Measurements from ENCODE around the gene ARHGAP15. TPM values are rescaled to one million over a fixed set of nuclear protein-coding genes. Genes with fewer than 3 reads are reported as not detected.

The ARHGAP15 gene
- total RNA-seq, 2 experiments from 2014 or later = 71.3 to 72.8 TPM

DNA sequence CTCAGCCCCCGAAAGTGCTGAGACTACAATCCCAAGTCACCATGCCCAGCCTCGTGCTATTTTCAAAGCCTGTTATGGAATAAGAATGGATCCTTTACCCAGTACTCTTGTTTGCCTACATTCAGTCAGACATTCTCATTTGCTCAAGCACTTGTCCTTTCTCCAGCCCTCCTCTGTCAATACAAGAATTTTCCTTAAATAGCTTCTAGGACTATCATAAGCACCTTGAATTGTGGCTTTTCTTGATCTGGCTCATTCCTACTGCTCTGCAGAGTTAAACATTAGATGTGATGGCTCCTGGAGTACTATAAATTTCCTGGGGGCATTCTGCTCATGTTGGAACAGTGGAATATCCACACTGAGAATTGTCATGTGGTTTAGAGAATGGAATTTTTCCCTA lies 506.1 kb downstream of the ARHGAP15 start:
- intact Hi-C loops (cut with micrococcal nuclease) = no loop called here
- peaks cover 25% of the 10 kb centered on the region for H3K9me3 Mint-ChIP-seq
- CTCF ChIA-PET = no interaction called here
- peaks cover 23% of the 10 kb centered on the region for H3K4me1 Mint-ChIP-seq (ENCODE audit: low read depth)
- no peak for ATAC-seq
- no peaks in the 10 kb centered on the region for H3K27me3 Mint-ChIP-seq
- POLR2A ChIA-PET = no interaction called here
- H3K36me3 Mint-ChIP-seq (ENCODE audit: low read depth) = peaks cover 59% of the 10 kb centered on the region
- H3K4me3 Mint-ChIP-seq = no peak overlapping the region
- TF ChIP-seq, protein P1, sequence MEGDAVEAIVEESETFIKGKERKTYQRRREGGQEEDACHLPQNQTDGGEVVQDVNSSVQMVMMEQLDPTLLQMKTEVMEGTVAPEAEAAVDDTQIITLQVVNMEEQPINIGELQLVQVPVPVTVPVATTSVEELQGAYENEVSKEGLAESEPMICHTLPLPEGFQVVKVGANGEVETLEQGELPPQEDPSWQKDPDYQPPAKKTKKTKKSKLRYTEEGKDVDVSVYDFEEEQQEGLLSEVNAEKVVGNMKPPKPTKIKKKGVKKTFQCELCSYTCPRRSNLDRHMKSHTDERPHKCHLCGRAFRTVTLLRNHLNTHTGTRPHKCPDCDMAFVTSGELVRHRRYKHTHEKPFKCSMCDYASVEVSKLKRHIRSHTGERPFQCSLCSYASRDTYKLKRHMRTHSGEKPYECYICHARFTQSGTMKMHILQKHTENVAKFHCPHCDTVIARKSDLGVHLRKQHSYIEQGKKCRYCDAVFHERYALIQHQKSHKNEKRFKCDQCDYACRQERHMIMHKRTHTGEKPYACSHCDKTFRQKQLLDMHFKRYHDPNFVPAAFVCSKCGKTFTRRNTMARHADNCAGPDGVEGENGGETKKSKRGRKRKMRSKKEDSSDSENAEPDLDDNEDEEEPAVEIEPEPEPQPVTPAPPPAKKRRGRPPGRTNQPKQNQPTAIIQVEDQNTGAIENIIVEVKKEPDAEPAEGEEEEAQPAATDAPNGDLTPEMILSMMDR (IDR thresholded peaks at IDR 0.05) = no peak
- no peak overlapping the region for H3K27ac Mint-ChIP-seq
- no peak for DNase-seq

DNA sequence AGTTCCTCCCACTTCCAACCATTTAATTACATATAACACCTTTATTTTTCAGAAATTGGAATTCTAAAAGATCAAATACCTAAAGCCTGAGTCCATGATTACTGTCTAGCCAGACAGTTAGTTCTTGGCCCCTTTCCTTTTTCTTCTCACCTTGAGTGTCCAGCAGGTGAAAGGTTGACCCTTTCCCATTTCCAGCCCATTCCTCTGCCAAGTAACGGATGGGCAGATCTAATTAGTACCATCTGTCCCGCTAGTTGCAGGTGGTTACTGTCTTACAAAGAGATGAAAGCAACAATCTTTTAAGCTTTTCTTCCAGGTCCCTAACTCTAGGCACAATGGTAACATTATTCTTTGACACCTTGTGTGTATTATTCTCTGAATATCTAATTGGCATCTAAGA lies 506.7 kb downstream of the ARHGAP15 start:
- ChIA-PET POLR2A (no interaction called here), CTCF (interaction anchor here (1.2 kb wide), 1 partner anchor 10 kb away, joined by 3 read pairs; no protein-coding TSS in a partner anchor)
- peaks cover 25% of the 10 kb centered on the region for H3K9me3 Mint-ChIP-seq
- no peak overlapping the region for H3K4me3 Mint-ChIP-seq
- H3K27ac Mint-ChIP-seq = no peak overlapping the region
- DNase-seq (no peak), ATAC-seq (no peak)
- peaks cover 56% of the 10 kb centered on the region for H3K36me3 Mint-ChIP-seq (ENCODE audit: low read depth)
- intact Hi-C loops (cut with micrococcal nuclease) = no loop called here
- no peaks in the 10 kb centered on the region for H3K27me3 Mint-ChIP-seq
- H3K4me1 Mint-ChIP-seq (ENCODE audit: low read depth) = peaks cover 23% of the 10 kb centered on the region
- TF ChIP-seq, protein P1 (IDR thresholded peaks at IDR 0.05) = no peak

DNA sequence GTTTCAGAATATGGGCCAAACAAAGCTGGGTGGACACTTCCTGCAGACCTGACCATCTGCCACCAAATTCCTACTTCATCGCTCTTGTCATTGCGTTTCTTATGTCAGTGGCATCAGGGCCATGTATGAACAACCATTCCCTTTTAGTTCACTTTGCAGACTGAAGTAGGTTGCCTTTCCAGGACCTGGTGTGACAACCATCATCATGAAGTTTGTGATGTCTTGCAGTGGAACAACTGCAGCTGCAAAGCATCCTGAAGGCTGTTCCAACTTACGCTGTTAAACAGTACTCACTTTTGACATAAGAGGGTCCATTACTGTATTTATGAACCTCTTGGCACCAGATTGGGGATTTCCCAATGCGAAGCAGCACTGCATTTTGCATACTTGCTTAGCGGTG lies 511.6 kb downstream of the ARHGAP15 start:
- ATAC-seq (no peak), DNase-seq (no peak)
- peaks cover 52% of the 10 kb centered on the region for H3K36me3 Mint-ChIP-seq (ENCODE audit: low read depth)
- H3K9me3 Mint-ChIP-seq = peaks cover 12% of the 10 kb centered on the region
- POLR2A ChIA-PET = interaction anchor here (1.1 kb wide), 1 partner anchor 15 kb away, joined by 3 read pairs; no protein-coding TSS in a partner anchor
- intact Hi-C loops (cut with micrococcal nuclease) = loop anchor here (5.0 kb wide), 1 partner anchor 386 kb away; no protein-coding TSS in a partner anchor
- peaks cover 2% of the 10 kb centered on the region for H3K4me1 Mint-ChIP-seq (ENCODE audit: low read depth)
- H3K27me3 Mint-ChIP-seq = no peaks in the 10 kb centered on the region
- CTCF ChIA-PET = no interaction called here
- H3K4me3 Mint-ChIP-seq = no peak overlapping the region
- H3K27ac Mint-ChIP-seq = no peak overlapping the region
- TF ChIP-seq, protein P1 (IDR thresholded peaks at IDR 0.05) = no peak

DNA sequence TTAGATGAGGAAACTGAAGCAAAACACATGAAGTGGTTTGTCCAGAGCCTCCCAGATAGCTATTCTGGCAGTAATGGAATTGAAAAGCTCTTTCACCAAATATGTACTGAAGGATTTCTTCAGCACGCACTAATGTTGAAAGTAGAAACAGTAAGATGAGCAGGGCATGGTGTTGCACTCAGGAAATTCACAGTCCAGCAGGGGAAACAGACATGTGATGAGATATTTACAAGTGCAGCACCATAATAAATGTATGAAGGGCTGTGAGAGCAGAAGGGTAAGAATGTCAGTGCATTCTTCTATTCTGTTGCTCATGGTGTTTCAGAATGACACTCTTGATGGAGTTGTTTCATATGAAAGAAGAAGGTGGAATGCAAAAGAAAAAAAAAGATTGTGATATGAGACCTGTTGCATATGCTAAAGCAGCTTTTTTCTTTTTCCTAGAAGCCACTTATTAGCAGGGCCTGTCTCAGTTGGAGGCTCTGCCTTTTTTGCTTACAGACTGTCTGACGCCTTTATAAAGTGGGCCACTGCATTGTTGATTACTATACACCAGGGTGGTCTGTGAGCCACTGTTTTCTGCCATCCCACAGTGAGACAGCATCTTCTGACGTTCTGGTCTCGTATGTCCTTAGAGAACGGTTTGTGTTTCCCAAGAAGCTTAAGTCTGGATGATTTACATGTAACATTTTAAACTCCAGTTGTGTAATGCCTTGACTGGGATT lies 516.9 kb downstream of the ARHGAP15 start:
- Mint-ChIP-seq H3K36me3 (ENCODE audit: low read depth) (peaks cover 63% of the 10 kb centered on the region), H3K4me1 (ENCODE audit: low read depth) (peaks cover 14% of the 10 kb centered on the region), H3K4me3 (no peak overlapping the region), H3K9me3 (peaks cover 11% of the 10 kb centered on the region), H3K27me3 (no peaks in the 10 kb centered on the region), H3K27ac (peak overlapping the region; percentile 12)
- ChIA-PET POLR2A (no interaction called here), CTCF (interaction anchor here (0.9 kb wide), 1 partner anchor 10 kb away, joined by 3 read pairs; no protein-coding TSS in a partner anchor)
- TF ChIP-seq, protein P1 (IDR thresholded peaks at IDR 0.05) = no peak
- DNase-seq (no peak), ATAC-seq (no peak)
- intact Hi-C loops (cut with micrococcal nuclease) = no loop called here

DNA sequence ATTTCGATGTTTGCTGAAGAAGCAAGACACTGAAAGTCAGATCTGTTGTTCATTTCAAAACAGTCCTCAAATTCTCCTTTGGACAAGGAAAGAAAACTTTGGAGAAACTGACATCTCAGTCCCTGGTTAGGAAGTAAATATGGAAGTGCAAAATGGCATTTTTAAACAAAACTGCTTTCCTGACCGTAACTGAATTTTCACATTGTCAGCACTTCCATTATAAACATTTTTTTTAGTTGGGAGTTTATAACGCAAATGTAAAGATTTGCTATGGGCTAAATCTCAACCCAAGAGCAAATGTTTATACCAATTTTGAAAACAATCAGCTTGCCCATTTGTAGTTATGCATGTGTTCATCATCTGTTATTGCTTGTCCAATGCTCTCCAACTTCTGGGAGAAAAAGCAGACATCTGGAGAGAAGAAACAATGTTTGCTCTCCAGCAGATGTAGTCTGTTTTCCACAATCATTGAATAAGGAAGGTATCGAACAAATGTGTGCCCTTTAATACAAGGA lies 520.1 kb downstream of the ARHGAP15 start:
- no peaks in the 10 kb centered on the region for H3K27me3 Mint-ChIP-seq
- POLR2A ChIA-PET = no interaction called here
- peaks cover 20% of the 10 kb centered on the region for H3K9me3 Mint-ChIP-seq
- peaks cover 14% of the 10 kb centered on the region for H3K4me1 Mint-ChIP-seq (ENCODE audit: low read depth)
- TF ChIP-seq, protein P1 (IDR thresholded peaks at IDR 0.05) = no peak
- CTCF ChIA-PET = no interaction called here
- no peak for ATAC-seq
- peaks cover 63% of the 10 kb centered on the region for H3K36me3 Mint-ChIP-seq (ENCODE audit: low read depth)
- intact Hi-C loops (cut with micrococcal nuclease) = no loop called here
- no peak overlapping the region for H3K4me3 Mint-ChIP-seq
- no peak overlapping the region for H3K27ac Mint-ChIP-seq
- DNase-seq = no peak
